H1 (cell line): Measurements from ENCODE around the gene TK1. TPM values are rescaled to one million over a fixed set of nuclear protein-coding genes. Genes with fewer than 3 reads are reported as not detected.

Experiments used
- CTCF ChIA-PET: fragments of 300-600 bp; sonication (Branson Sonifier 250); formaldehyde crosslinking; loops from one replicate; lab custom pipeline; 2021; ENCODE audit not compliant: partially characterized antibody; lab: Charles Lee
- POLR2A ChIA-PET: fragments of 300-600 bp; sonication (Branson Sonifier 250); formaldehyde crosslinking; loops from one replicate; lab custom pipeline; 2021; ENCODE audit warnings: inconsistent platforms; ENCODE audit not compliant: partially characterized antibody; lab: Charles Lee
- DNase-seq, 2 experiments: peaks; one replicate each; pipeline versions ENCODE4 v3.0.0 to v3.0.0-alpha.2; 2010 to 2022; ENCODE audit warnings: low spot score in 2 of 2, low read depth in 1 of 2, mixed read lengths in 1 of 2
- FAIRE-seq: peaks from 2 replicates; lab custom pipeline; 2011; peaks lifted over from hg19 to GRCh38; lab: Jason Lieb, UNC
- H2AFZ ChIP-seq: 2 replicates; pipeline ENCODE4 v1.8.1; 2012; ENCODE audit warnings: low read length, inconsistent platforms
- H2AK5ac ChIP-seq: 2 replicates; pipeline ENCODE4 v1.6.1; 2013; ENCODE audit warnings: low read depth, low read length
- H2BK120ac ChIP-seq: replicated peaks from 2 replicates; pipeline ENCODE3; 2013; ENCODE audit warnings: low read depth, low read length, inconsistent platforms
- H2BK12ac ChIP-seq: 2 replicates; pipeline ENCODE4 v1.6.1; 2013; ENCODE audit warnings: low read depth, low read length
- H2BK15ac ChIP-seq: 2 replicates; pipeline ENCODE4 v1.6.1; 2013; ENCODE audit warnings: low read length
- H2BK20ac ChIP-seq: 2 replicates; pipeline ENCODE4 v1.6.1; 2013; ENCODE audit warnings: low read length
- H2BK5ac ChIP-seq: 2 replicates; pipeline ENCODE4 v1.6.1; 2013; ENCODE audit warnings: low read depth, low read length
- H3K14ac ChIP-seq: 2 replicates; pipeline ENCODE4 v1.6.1; 2013; ENCODE audit warnings: inconsistent platforms; ENCODE audit not compliant: insufficient read length
- H3K18ac ChIP-seq: 2 replicates; pipeline ENCODE4 v1.6.1; 2013; ENCODE audit warnings: low read length; ENCODE audit errors: extremely low read depth
- H3K23ac ChIP-seq: 2 replicates; pipeline ENCODE4 v1.6.1; 2013; ENCODE audit warnings: inconsistent platforms; ENCODE audit not compliant: insufficient read length
- H3K23me2 ChIP-seq: 2 replicates; pipeline ENCODE4 v1.6.1; 2013; ENCODE audit warnings: low read depth, low read length
- H3K27ac ChIP-seq: 2 replicates; pipeline ENCODE4 v1.6.1; 2011; ENCODE audit warnings: low read depth, low read length, inconsistent platforms
- H3K27me3 ChIP-seq, 4 experiments: replicated peaks in 1 of 4; 1 replicate in 1 of 4; 2 replicates in 3 of 4; pipeline versions ENCODE4 v1.6.1 to v1.8.1; 2011 to 2013; ENCODE audit warnings: low read length in 3 of 4, mild to moderate bottlenecking in 3 of 4, inconsistent platforms in 2 of 4, mixed read lengths in 2 of 4, moderate library complexity in 1 of 4; ENCODE audit not compliant: control insufficient read depth in 3 of 4, insufficient read depth in 3 of 4; ENCODE audit errors: extremely low read depth in 1 of 4
- H3K36me3 ChIP-seq, 4 experiments: 2 replicates each; pipeline versions ENCODE4 v1.6.1 to v1.8.1; 2011 to 2013; ENCODE audit warnings: mild to moderate bottlenecking in 4 of 4, low read length in 3 of 4, moderate library complexity in 2 of 4, control low read depth in 1 of 4, inconsistent platforms in 1 of 4; ENCODE audit not compliant: insufficient read depth in 4 of 4, control insufficient read depth in 2 of 4
- H3K4ac ChIP-seq: replicated peaks from 2 replicates; pipeline ENCODE3; 2013; ENCODE audit warnings: low read length, low read depth, mixed read lengths, inconsistent platforms; ENCODE audit not compliant: insufficient read length
- H3K4me1 ChIP-seq, 4 experiments: replicated peaks in 1 of 4; 1 replicate in 1 of 4; 2 replicates in 3 of 4; pipeline versions ENCODE4 v1.6.1 to v1.8.1; 2011 to 2013; ENCODE audit warnings: low read length in 3 of 4, inconsistent platforms in 2 of 4, mixed read lengths in 1 of 4; ENCODE audit not compliant: insufficient read depth in 4 of 4, control insufficient read depth in 3 of 4
- H3K4me2 ChIP-seq, 2 experiments: 2 replicates each; pipeline versions ENCODE4 v1.6.1 to v1.8.1; 2011 to 2013; ENCODE audit warnings: low read depth in 2 of 2, low read length in 2 of 2, control low read depth in 1 of 2, inconsistent platforms in 1 of 2, mild to moderate bottlenecking in 1 of 2; ENCODE audit not compliant: insufficient read depth in 1 of 2
- H3K4me3 ChIP-seq, 4 experiments: fragments of 200-600, 300-600 bp in 1 of 4; sonication (generic), shearing (Covaris generic), sonication (Bioruptor Twin) in 1 of 4; 2 replicates each; pipeline versions ENCODE4 v1.5.1 to v1.8.1; 2011 to 2016; ENCODE audit warnings: low read length in 4 of 4, low read depth in 3 of 4, control low read depth in 2 of 4, inconsistent platforms in 2 of 4, mild to moderate bottlenecking in 2 of 4, mixed read lengths in 1 of 4, moderate library complexity in 1 of 4; ENCODE audit not compliant: insufficient read depth in 2 of 4; ENCODE audit errors: extremely low read depth in 1 of 4
- H3K56ac ChIP-seq: replicated peaks from 2 replicates; pipeline ENCODE3; 2013; ENCODE audit warnings: low read depth, mild to moderate bottlenecking, mixed read lengths, low read length, inconsistent platforms; ENCODE audit not compliant: insufficient read length
- H3K79me1 ChIP-seq: 2 replicates; pipeline ENCODE4 v1.6.1; 2013; ENCODE audit warnings: low read depth, low read length, control low read depth
- H3K79me2 ChIP-seq, 2 experiments: 2 replicates each; pipeline versions ENCODE4 v1.6.1 to v1.8.1; 2012 to 2013; ENCODE audit warnings: low read length in 2 of 2, mild to moderate bottlenecking in 2 of 2, inconsistent platforms in 1 of 2; ENCODE audit not compliant: insufficient read depth in 2 of 2, control insufficient read depth in 1 of 2
- H3K9ac ChIP-seq, 4 experiments: replicated peaks in 1 of 4; 1 replicate in 1 of 4; 2 replicates in 3 of 4; pipeline versions ENCODE4 v1.6.1 to v1.8.1; 2011 to 2013; ENCODE audit warnings: low read depth in 3 of 4, low read length in 3 of 4, control low read depth in 2 of 4, mild to moderate bottlenecking in 2 of 4, moderate library complexity in 2 of 4, inconsistent platforms in 1 of 4; ENCODE audit errors: extremely low read depth in 1 of 4
- H3K9me3 ChIP-seq, 2 experiments: 2 replicates each; pipeline versions ENCODE4 v1.6.1 to v1.8.1; 2012 to 2013; ENCODE audit warnings: mild to moderate bottlenecking in 2 of 2, moderate library complexity in 2 of 2, control low read depth in 1 of 2, inconsistent platforms in 1 of 2, low read depth in 1 of 2, low read length in 1 of 2, mixed read lengths in 1 of 2; ENCODE audit not compliant: insufficient read depth in 2 of 2
- H4K20me1 ChIP-seq, 2 experiments: replicated peaks in 1 of 2; 2 replicates each; pipeline versions ENCODE3 to v1.8.1; 2011 to 2013; ENCODE audit warnings: inconsistent platforms in 2 of 2, low read length in 2 of 2, mild to moderate bottlenecking in 1 of 2; ENCODE audit not compliant: insufficient read depth in 2 of 2, control insufficient read depth in 1 of 2
- H4K5ac ChIP-seq: 2 replicates; pipeline ENCODE4 v1.6.1; 2013; ENCODE audit warnings: low read length, low read depth, mixed read lengths, inconsistent platforms; ENCODE audit not compliant: insufficient read length
- H4K8ac ChIP-seq: 2 replicates; pipeline ENCODE4 v1.8.0; 2013; ENCODE audit warnings: mild to moderate bottlenecking, moderate library complexity, low read length, inconsistent platforms; ENCODE audit not compliant: insufficient read depth; ENCODE audit errors: extremely low read depth
- H4K91ac ChIP-seq: replicated peaks from 2 replicates; pipeline ENCODE3; 2013; ENCODE audit warnings: low read length, mixed read lengths, inconsistent platforms; ENCODE audit not compliant: insufficient read length
- ATF2 ChIP-seq: IDR thresholded peaks from 2 replicates; pipeline ENCODE4 v1.6.1; 2012; ENCODE audit warnings: low read length, inconsistent platforms
- BACH1 ChIP-seq: IDR thresholded peaks from 2 replicates; pipeline ENCODE4 v1.6.1; 2012; ENCODE audit warnings: low read length, improper control_type of control experiment
- CBX5 ChIP-seq: fragments of 300-800, 300-1000 bp; sonication (generic); IDR thresholded peaks from 2 replicates; pipeline ENCODE4 v1.7.1; 2016; ENCODE audit warnings: antibody characterized with exemption, low read length, low read depth
- E2F6 ChIP-seq: IDR thresholded peaks from 2 replicates; pipeline ENCODE4 v1.6.1; 2012; ENCODE audit warnings: inconsistent platforms
- FOSL1 ChIP-seq: IDR thresholded peaks from 2 replicates; pipeline ENCODE4 v1.6.1; 2011; ENCODE audit warnings: mild to moderate bottlenecking, low read depth, low read length, moderate library complexity; ENCODE audit not compliant: insufficient read depth
- HDAC2 ChIP-seq, 2 experiments: fragments of 300-600 bp in 1 of 2; sonication (generic) in 1 of 2; IDR thresholded peaks; 2 replicates each; pipeline ENCODE4 v1.6.1; 2011 to 2012; ENCODE audit warnings: low read depth in 2 of 2, low read length in 2 of 2, mild to moderate bottlenecking in 2 of 2, moderate library complexity in 2 of 2, borderline replicate concordance in 1 of 2, inconsistent platforms in 1 of 2
- JUN ChIP-seq: IDR thresholded peaks from 2 replicates; pipeline ENCODE4 v1.6.1; 2011; ENCODE audit warnings: low read depth, mild to moderate bottlenecking, improper control_type of control experiment, low read length
- JUND ChIP-seq: IDR thresholded peaks from 2 replicates; pipeline ENCODE4 v1.6.1; 2011; ENCODE audit warnings: mild to moderate bottlenecking, improper control_type of control experiment, low read length
- PHF8 ChIP-seq: fragments of 200-600 bp; sonication (generic); conservative IDR thresholded peaks from 2 replicates; pipeline ENCODE4 v1.7.1; 2012; ENCODE audit warnings: low read depth, mild to moderate bottlenecking, inconsistent platforms, low read length, moderate library complexity
- SUZ12 ChIP-seq: fragments of 200-600 bp; sonication (generic); IDR thresholded peaks from 2 replicates; pipeline ENCODE4 v1.6.1; 2012; ENCODE audit warnings: mild to moderate bottlenecking, inconsistent platforms, low read length, moderate library complexity, mixed read lengths
- WGBS, 2 experiments: shearing (Covaris generic) in 1 of 2; methylation state at CpG; one replicate each; pipeline versions ENCODE4 v1.1.6 to v1.1.7; 2013 to 2015; ENCODE audit warnings: low lambda C conversion rate in 2 of 2, mixed read lengths in 2 of 2, inconsistent platforms in 1 of 2, low coverage in 1 of 2, missing lambda C conversion rate in 1 of 2; ENCODE audit not compliant: insufficient replicate concordance in 2 of 2, insufficient coverage in 1 of 2, insufficient read length in 1 of 2; ENCODE audit errors: extremely low coverage in 1 of 2, missing lambda C conversion rate in 1 of 2; 5-methylcytosine and 5-hydroxymethylcytosine counted together
- polyA plus RNA-seq, 7 experiments: library from polyadenylated mRNA; depleted of rRNA in 3 of 7; stranded (reverse) in 5 of 7; unstranded in 2 of 7; fragments of >200 nt in 5 of 7; fragments of 200-250 nt in 2 of 7; gene quantifications; 1 replicate in 5 of 7; 2 replicates in 1 of 7; 4 replicates in 1 of 7; pipeline versions ENCODE4 v1.2.1 to v1.2.3, GENCODE V29; 2011 to 2013; ENCODE audit warnings: missing spikeins in 2 of 7, mixed read lengths in 2 of 7
- total RNA-seq: library from RNA; stranded (reverse); fragmentation: NEBNext Ultra II Directional; extraction: Animal tissue kit (Norgen Biotek cat#: 25700); gene quantifications from 2 replicates; pipeline ENCODE4 v1.2.1, GENCODE V29; 2021

The TK1 gene
- total and polyA plus RNA-seq, 2 of the 8 experiments (the other 6 are each of a cell fraction or from before 2014, with no cell fraction given), result 66.9 to 147 TPM

GRCh38 chr17:78135858-78136500 lies 50.9 kb downstream of the TK1 start:
- H3K27me3 ChIP-seq, result peaks cover 0 to 23% (median 14%) of the 10 kb centered on the region in 4 experiments; a peak in 5 of 7 replicates
- POLR2A ChIA-PET, result interaction anchor here (0.9 to 4.6 kb wide), 7 partner anchors 10 to 63 kb away, joined by 3 to 16 read pairs (median 6); partner anchors contain the start of genes AFMID and TK1
- TF ChIP-seq BACH1 (no peak), HDAC2 (IDR thresholded peaks at IDR 0.05; ENCODE audit: borderline replicate concordance in 1 of 2, low read depth in 2 of 2, low read length in 2 of 2) (no peak), JUND (no peak), JUN (no peak), E2F6 (no peak), FOSL1 (no peak), CBX5 (no peak), PHF8 (no peak), ATF2 (no peak), SUZ12 (no peak)

More at GRCh38 chr17:78135858-78136500, 50.9 kb downstream of the TK1 start:
- H4K91ac ChIP-seq, result no peak overlapping the region
- no peak overlapping the region for H2BK120ac ChIP-seq
- H3K56ac ChIP-seq, result no peak overlapping the region
- H3K9me3 ChIP-seq, result no peaks in the 10 kb centered on the region
- no peak overlapping the region for H2BK15ac ChIP-seq
- no peak overlapping the region for H2AK5ac ChIP-seq
- H3K4me2 ChIP-seq, result no peak overlapping the region
- no peak overlapping the region for H3K23ac ChIP-seq
- peaks cover 0 to 4% of the 10 kb centered on the region in 2 experiments for H4K20me1 ChIP-seq
- no peak overlapping the region for H3K4ac ChIP-seq
- H3K4me1 ChIP-seq, result peaks cover 0 to 15% (median 7%) of the 10 kb centered on the region in 4 experiments; a peak in 5 of 7 replicates
- no peak overlapping the region for H3K27ac ChIP-seq
- H4K8ac ChIP-seq, result no peak overlapping the region
- no peak overlapping the region for H2AFZ ChIP-seq
- no peak overlapping the region for H4K5ac ChIP-seq
- no peak overlapping the region for H3K18ac ChIP-seq
- H3K9ac ChIP-seq, result no peak overlapping the region
- 91% methylated on average over 9 of the region's 9 CpGs; no CpG with 5 or more reads in 1 of the 2 experiments for WGBS, 2 experiments
- peaks cover 2% of the 10 kb centered on the region; the same call in 1 of the 2 replicates for H3K23me2 ChIP-seq
- H3K79me2 ChIP-seq, result no peaks in the 10 kb centered on the region
- no peak for FAIRE-seq
- no peaks in the 10 kb centered on the region for H3K36me3 ChIP-seq
- H2BK12ac ChIP-seq, result no peak overlapping the region
- DNase-seq, result no peak
- H3K14ac ChIP-seq, result no peak overlapping the region
- no peaks in the 10 kb centered on the region for H3K79me1 ChIP-seq
- CTCF ChIA-PET, result interaction anchor here (0.9 to 8.0 kb wide), 20 partner anchors 8 to 338 kb away, joined by 3 to 122 read pairs (median 6); partner anchors contain the start of genes AFMID, TK1 and TMC6
- no peak overlapping the region for H3K4me3 ChIP-seq
- H2BK20ac ChIP-seq, result no peak overlapping the region
- no peak overlapping the region for H2BK5ac ChIP-seq
